HCT116 (cell line): ENCODE measurements around the gene COL5A2. TPM values are rescaled to one million over a fixed set of nuclear protein-coding genes. Genes with fewer than 3 reads are reported as not detected.

Source experiments
- ATAC-seq: fragments of 200-7000 bp; cut with Tn5 transposase; 2 replicates; pipeline ENCODE4 v1.9.1; 2020; ENCODE audit warnings: mild to moderate bottlenecking, moderate library complexity
- BruUV-seq: library from RNA; stranded (reverse); fragments of 400-500 nt; replicated peaks from 2 replicates; lab custom pipeline; 2021; lab: Mats Ljungman, UMichigan
- CTCF ChIA-PET: fragments of 300-600 bp; sonication (Branson Sonifier 250); formaldehyde crosslinking; loops from one replicate; lab custom pipeline; 2021; ENCODE audit warnings: antibody characterized with exemption; lab: Charles Lee
- POLR2A ChIA-PET: fragments of 300-600, 350-600 bp; sonication (Branson Sonifier 250); formaldehyde crosslinking; loops from one replicate; lab custom pipeline; 2021; ENCODE audit warnings: antibody characterized with exemption; lab: Charles Lee
- RAD21 ChIA-PET, 2 experiments: fragments of 300-600 bp; sonication (Branson Sonifier 250); formaldehyde crosslinking; loops; one replicate each; lab custom pipeline; 2023; ENCODE audit warnings: low total read pairs in 2 of 2; ENCODE audit not compliant: uncharacterized antibody in 2 of 2, unreplicated experiment in 2 of 2, low non-redundant PET in 1 of 2; lab: Charles Lee
- DNase-seq: peaks from one replicate; pipeline ENCODE4 v3.0.0-alpha.2; 2010; ENCODE audit warnings: low read depth, low spot score
- H2AFZ ChIP-seq: fragments of 200-600 bp; shearing (Covaris generic), sonication (generic); 2 replicates; pipeline ENCODE4 v1.6.1; 2017; ENCODE audit warnings: low read depth, mixed run types, mixed read lengths, antibody characterized with exemption, low read length; ENCODE audit not compliant: poor library complexity, severe bottlenecking
- H3K27ac ChIP-seq: 2 replicates; pipeline ENCODE4 v1.5.1; 2012; ENCODE audit warnings: low read depth, low read length
- H3K27me3 ChIP-seq: fragments of 200-600 bp; sonication (generic); 2 replicates; pipeline ENCODE4 v1.6.1; 2016; ENCODE audit warnings: mixed run types, low read length, mixed read lengths; ENCODE audit not compliant: insufficient read depth
- H3K36me3 ChIP-seq, 2 experiments: fragments of 200-500 bp in 1 of 2; fragments of 200-600 bp in 1 of 2; sonication (Bioruptor generic) in 1 of 2; sonication (generic) in 1 of 2; 2 replicates each; pipeline versions ENCODE4 v1.5.1 to v1.6.1; 2014 to 2016; ENCODE audit warnings: low read length in 2 of 2, inconsistent platforms in 1 of 2, mixed read lengths in 1 of 2, mixed run types in 1 of 2; ENCODE audit not compliant: insufficient read depth in 2 of 2, control insufficient read depth in 1 of 2
- H3K4me1 ChIP-seq, 2 experiments: fragments of 200-600 bp in 1 of 2; sonication (generic) in 1 of 2; 2 replicates each; pipeline versions ENCODE4 v1.5.1 to v1.6.1; 2012 to 2017; ENCODE audit warnings: low read length in 2 of 2, inconsistent platforms in 1 of 2, mild to moderate bottlenecking in 1 of 2, mixed read lengths in 1 of 2, mixed run types in 1 of 2, moderate library complexity in 1 of 2; ENCODE audit not compliant: insufficient read depth in 2 of 2, control insufficient read depth in 1 of 2
- H3K4me2 ChIP-seq: fragments of 200-600 bp; sonication (generic); 2 replicates; pipeline ENCODE4 v1.6.1; 2017; ENCODE audit warnings: mixed run types, low read length, mixed read lengths
- H3K4me3 ChIP-seq, 2 experiments: fragments of 200-600 bp in 1 of 2; sonication (generic) in 1 of 2; replicated peaks in 1 of 2; 2 replicates each; pipeline ENCODE4 v1.5.1; 2011 to 2016; ENCODE audit warnings: low read length in 2 of 2, control low read depth in 1 of 2, low read depth in 1 of 2, mild to moderate bottlenecking in 1 of 2, mixed read lengths in 1 of 2, mixed run types in 1 of 2
- H3K79me2 ChIP-seq: fragments of 200-600 bp; sonication (generic); 2 replicates; pipeline ENCODE4 v1.6.1; 2017; ENCODE audit warnings: mild to moderate bottlenecking, mixed run types, low read length, moderate library complexity, mixed read lengths; ENCODE audit not compliant: insufficient read depth
- H3K9ac ChIP-seq: fragments of 200-600 bp; sonication (generic); 2 replicates; pipeline ENCODE4 v1.6.1; 2016; ENCODE audit warnings: low read length, mixed read lengths
- H3K9me2 ChIP-seq: fragments of 200-600 bp; sonication (generic), shearing (Covaris generic); 2 replicates; pipeline ENCODE4 v1.6.1; 2017; ENCODE audit warnings: mixed run types, mild to moderate bottlenecking, moderate library complexity; ENCODE audit not compliant: insufficient read depth
- H3K9me3 ChIP-seq, 2 experiments: fragments of 200-500 bp in 1 of 2; fragments of 200-600 bp in 1 of 2; sonication (Bioruptor generic) in 1 of 2; sonication (generic) in 1 of 2; 2 replicates each; pipeline ENCODE4 v1.6.1; 2014 to 2017; ENCODE audit warnings: low read length in 2 of 2, mixed read lengths in 2 of 2, inconsistent platforms in 1 of 2, low read depth in 1 of 2, mild to moderate bottlenecking in 1 of 2, mixed run types in 1 of 2, moderate library complexity in 1 of 2; ENCODE audit not compliant: control insufficient read depth in 1 of 2, insufficient read depth in 1 of 2
- H4K20me1 ChIP-seq: fragments of 200-600 bp; sonication (generic), shearing (Covaris generic); 2 replicates; pipeline ENCODE4 v1.6.1; 2017; ENCODE audit warnings: mixed run types, mild to moderate bottlenecking, moderate library complexity; ENCODE audit not compliant: insufficient read depth
- CEBPB ChIP-seq: IDR thresholded peaks from 2 replicates; pipeline ENCODE4 v1.6.1; 2012; ENCODE audit warnings: low read depth
- CTCF ChIP-seq, 3 experiments: fragments of 200-600 bp in 1 of 3; sonication (generic) in 1 of 3; IDR thresholded peaks in 2 of 3; conservative IDR thresholded peaks in 1 of 3; 2 replicates each; pipeline ENCODE4 v1.5.1; 2012 to 2017; ENCODE audit warnings: low read depth in 2 of 3, low read length in 2 of 3, antibody characterized with exemption in 1 of 3, borderline replicate concordance in 1 of 3, control low read depth in 1 of 3, mild to moderate bottlenecking in 1 of 3, mixed read lengths in 1 of 3, mixed run types in 1 of 3, moderate library complexity in 1 of 3; ENCODE audit not compliant: insufficient read depth in 1 of 3
- EGR1 ChIP-seq: IDR thresholded peaks from 2 replicates; pipeline ENCODE4 v1.6.1; 2012; ENCODE audit warnings: low read depth
- ELF1 ChIP-seq: IDR thresholded peaks from 2 replicates; pipeline ENCODE4 v1.6.1; 2012; ENCODE audit warnings: low read depth, borderline replicate concordance
- EZH2 ChIP-seq: fragments of 200-600 bp; sonication (generic); IDR thresholded peaks from 2 replicates; pipeline ENCODE4 v1.6.1; 2017; ENCODE audit warnings: antibody characterized with exemption, mixed run types
- JUND ChIP-seq: IDR thresholded peaks from 2 replicates; pipeline ENCODE4 v1.6.1; 2012
- POLR2AphosphoS5 ChIP-seq: IDR thresholded peaks from 2 replicates; pipeline ENCODE4 v1.6.1; 2011; ENCODE audit warnings: mild to moderate bottlenecking, low read depth, low read length, moderate library complexity
- RAD21 ChIP-seq: IDR thresholded peaks from 2 replicates; pipeline ENCODE4 v1.6.1; 2012; ENCODE audit warnings: low read depth, mild to moderate bottlenecking
- SP1 ChIP-seq: IDR thresholded peaks from 2 replicates; pipeline ENCODE4 v1.6.1; 2012; ENCODE audit warnings: low read depth
- SRF ChIP-seq: IDR thresholded peaks from 2 replicates; pipeline ENCODE4 v1.6.1; 2012; ENCODE audit warnings: low read depth
- ZNF274 ChIP-seq: fragments of 200-500 bp; sonication (Bioruptor generic); IDR thresholded peaks from 2 replicates; pipeline ENCODE4 v1.6.1; 2014; ENCODE audit warnings: mild to moderate bottlenecking, low read depth, low read length, inconsistent platforms
- intact Hi-C: fragments of 100-400 bp; cut with micrococcal nuclease; formaldehyde crosslinking; loops from 2 replicates; pipeline ENCODE4 v1.10.0; 2022
- total RNA-seq: library from RNA; stranded (reverse); gene quantifications from one replicate; pipeline ENCODE4 v1.2.1, GENCODE V29; 2021; ENCODE audit not compliant: unreplicated experiment
- TF ChIP-seq, protein P1 (sequence below): IDR thresholded peaks from 2 replicates; pipeline ENCODE4 v1.6.1; 2012; ENCODE audit warnings: low read depth
- TF ChIP-seq, protein P2 (sequence below): IDR thresholded peaks from 2 replicates; pipeline ENCODE4 v1.6.1; 2011; ENCODE audit warnings: mild to moderate bottlenecking, low read length, moderate library complexity; ENCODE audit not compliant: insufficient replicate concordance; ENCODE audit errors: extremely low read depth

The COL5A2 gene
- total RNA-seq, 1 experiment from 2014 or later: 2.3 TPM

DNA sequence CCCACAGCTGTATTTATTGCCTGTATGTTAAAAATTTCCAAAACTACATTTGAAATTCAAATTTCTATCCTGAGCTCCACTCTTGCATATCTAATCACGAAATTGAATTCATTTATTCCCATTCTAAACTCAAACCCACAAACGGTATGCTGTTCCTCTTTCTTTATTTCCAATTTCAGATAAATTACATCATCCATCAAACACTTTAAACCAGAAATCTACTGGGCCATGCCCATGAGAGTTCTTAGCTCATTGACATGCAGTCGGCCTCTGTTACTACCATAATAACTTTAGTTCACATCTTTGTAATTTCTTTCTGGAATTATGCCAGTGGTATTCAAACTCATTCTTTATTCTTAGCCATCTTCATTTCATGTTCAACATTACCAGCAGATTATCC lies 105.1 kb downstream of the COL5A2 start (continued):
- TF ChIP-seq, protein P1, sequence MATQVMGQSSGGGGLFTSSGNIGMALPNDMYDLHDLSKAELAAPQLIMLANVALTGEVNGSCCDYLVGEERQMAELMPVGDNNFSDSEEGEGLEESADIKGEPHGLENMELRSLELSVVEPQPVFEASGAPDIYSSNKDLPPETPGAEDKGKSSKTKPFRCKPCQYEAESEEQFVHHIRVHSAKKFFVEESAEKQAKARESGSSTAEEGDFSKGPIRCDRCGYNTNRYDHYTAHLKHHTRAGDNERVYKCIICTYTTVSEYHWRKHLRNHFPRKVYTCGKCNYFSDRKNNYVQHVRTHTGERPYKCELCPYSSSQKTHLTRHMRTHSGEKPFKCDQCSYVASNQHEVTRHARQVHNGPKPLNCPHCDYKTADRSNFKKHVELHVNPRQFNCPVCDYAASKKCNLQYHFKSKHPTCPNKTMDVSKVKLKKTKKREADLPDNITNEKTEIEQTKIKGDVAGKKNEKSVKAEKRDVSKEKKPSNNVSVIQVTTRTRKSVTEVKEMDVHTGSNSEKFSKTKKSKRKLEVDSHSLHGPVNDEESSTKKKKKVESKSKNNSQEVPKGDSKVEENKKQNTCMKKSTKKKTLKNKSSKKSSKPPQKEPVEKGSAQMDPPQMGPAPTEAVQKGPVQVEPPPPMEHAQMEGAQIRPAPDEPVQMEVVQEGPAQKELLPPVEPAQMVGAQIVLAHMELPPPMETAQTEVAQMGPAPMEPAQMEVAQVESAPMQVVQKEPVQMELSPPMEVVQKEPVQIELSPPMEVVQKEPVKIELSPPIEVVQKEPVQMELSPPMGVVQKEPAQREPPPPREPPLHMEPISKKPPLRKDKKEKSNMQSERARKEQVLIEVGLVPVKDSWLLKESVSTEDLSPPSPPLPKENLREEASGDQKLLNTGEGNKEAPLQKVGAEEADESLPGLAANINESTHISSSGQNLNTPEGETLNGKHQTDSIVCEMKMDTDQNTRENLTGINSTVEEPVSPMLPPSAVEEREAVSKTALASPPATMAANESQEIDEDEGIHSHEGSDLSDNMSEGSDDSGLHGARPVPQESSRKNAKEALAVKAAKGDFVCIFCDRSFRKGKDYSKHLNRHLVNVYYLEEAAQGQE: no peak
- TF ChIP-seq RAD21 (no peak), POLR2AphosphoS5 (no peak), CTCF (IDR thresholded peaks at IDR 0.05 in 2 of 3, conservative IDR thresholded peaks at IDR 0.05 in 1 of 3; ENCODE audit: borderline replicate concordance in 1 of 3, insufficient read depth in 1 of 3, low read depth in 2 of 3, low read length in 2 of 3) (no peak), EZH2 (no peak), ZNF274 (no peak)
- TF ChIP-seq, all 23 proteins: peak for 0

- no peak overlapping the region for H3K4me3 ChIP-seq
- no peaks in the 10 kb centered on the region for H3K27me3 ChIP-seq
- RAD21 ChIA-PET: no interaction called here
- no peaks in the 10 kb centered on the region for H3K4me1 ChIP-seq
- H3K9me3 ChIP-seq: no peaks in the 10 kb centered on the region
- CTCF ChIA-PET: no interaction called here
- no peaks in the 10 kb centered on the region for H3K36me3 ChIP-seq
- no peaks in the 10 kb centered on the region for H3K79me2 ChIP-seq
- H3K9me2 ChIP-seq: no peaks in the 10 kb centered on the region
- intact Hi-C loops: no loop called here
- DNase-seq (no peak), ATAC-seq (no peak)
- H2AFZ ChIP-seq: no peak overlapping the region
- TF ChIP-seq, protein P2, sequence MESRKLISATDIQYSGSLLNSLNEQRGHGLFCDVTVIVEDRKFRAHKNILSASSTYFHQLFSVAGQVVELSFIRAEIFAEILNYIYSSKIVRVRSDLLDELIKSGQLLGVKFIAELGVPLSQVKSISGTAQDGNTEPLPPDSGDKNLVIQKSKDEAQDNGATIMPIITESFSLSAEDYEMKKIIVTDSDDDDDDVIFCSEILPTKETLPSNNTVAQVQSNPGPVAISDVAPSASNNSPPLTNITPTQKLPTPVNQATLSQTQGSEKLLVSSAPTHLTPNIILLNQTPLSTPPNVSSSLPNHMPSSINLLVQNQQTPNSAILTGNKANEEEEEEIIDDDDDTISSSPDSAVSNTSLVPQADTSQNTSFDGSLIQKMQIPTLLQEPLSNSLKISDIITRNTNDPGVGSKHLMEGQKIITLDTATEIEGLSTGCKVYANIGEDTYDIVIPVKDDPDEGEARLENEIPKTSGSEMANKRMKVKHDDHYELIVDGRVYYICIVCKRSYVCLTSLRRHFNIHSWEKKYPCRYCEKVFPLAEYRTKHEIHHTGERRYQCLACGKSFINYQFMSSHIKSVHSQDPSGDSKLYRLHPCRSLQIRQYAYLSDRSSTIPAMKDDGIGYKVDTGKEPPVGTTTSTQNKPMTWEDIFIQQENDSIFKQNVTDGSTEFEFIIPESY: no peak
- TF ChIP-seq SP1 (no peak), JUND (no peak), EGR1 (no peak), CEBPB (no peak), SRF (no peak), ELF1 (no peak), RAD21 (no peak)
- POLR2A ChIA-PET: no interaction called here
- BruUV-seq: no TSS peak
- H4K20me1 ChIP-seq: no peaks in the 10 kb centered on the region
- no peak overlapping the region for H3K27ac ChIP-seq
- H3K4me2 ChIP-seq: no peak overlapping the region
- no peak overlapping the region for H3K9ac ChIP-seq
These were observed 107.5 kb downstream of the COL5A2 start for GRCh38 chr2:189072036-189072435.
